SU-DHL-6 (cell line): ENCODE measurements around the gene UMAD1.

Experiments used
- EZH2phosphoT487 ChIP-seq: fragments of 200-600 bp; sonication (generic), shearing (Covaris generic); conservative IDR thresholded peaks from 2 replicates; pipeline ENCODE4 v1.6.1; 2018; ENCODE audit warnings: mild to moderate bottlenecking, antibody characterized with exemption, low read length, moderate library complexity, mixed read lengths
- TF ChIP-seq, protein P1 (sequence below): fragments of 200-600 bp; sonication (generic); IDR thresholded peaks from one replicate; pipeline ENCODE4 v1.5.1; 2017; ENCODE audit warnings: antibody characterized with exemption, mild to moderate bottlenecking, low read length, moderate library complexity; ENCODE audit not compliant: insufficient read depth, poor library complexity, severe bottlenecking

DNA sequence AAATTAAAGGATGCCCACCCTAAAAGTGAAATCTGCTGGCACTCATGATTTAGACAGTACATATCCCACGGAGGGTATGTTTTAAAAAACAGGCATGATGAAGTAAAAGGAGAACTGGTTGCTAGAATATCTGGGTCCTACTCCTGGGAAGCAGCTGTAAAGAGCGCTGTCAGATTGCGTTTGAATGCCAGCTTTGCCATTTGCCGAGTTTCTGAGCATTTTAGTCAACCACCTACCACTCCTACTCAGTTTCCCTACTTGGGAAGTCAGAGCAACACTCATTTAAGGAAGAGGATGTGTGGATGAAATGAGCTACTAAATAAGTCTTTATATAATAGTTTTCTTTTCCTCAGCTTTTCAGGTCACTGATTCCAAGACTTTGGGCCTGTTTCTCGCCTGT is 1.1 kb upstream of the UMAD1 start:
- TF ChIP-seq, protein P1, sequence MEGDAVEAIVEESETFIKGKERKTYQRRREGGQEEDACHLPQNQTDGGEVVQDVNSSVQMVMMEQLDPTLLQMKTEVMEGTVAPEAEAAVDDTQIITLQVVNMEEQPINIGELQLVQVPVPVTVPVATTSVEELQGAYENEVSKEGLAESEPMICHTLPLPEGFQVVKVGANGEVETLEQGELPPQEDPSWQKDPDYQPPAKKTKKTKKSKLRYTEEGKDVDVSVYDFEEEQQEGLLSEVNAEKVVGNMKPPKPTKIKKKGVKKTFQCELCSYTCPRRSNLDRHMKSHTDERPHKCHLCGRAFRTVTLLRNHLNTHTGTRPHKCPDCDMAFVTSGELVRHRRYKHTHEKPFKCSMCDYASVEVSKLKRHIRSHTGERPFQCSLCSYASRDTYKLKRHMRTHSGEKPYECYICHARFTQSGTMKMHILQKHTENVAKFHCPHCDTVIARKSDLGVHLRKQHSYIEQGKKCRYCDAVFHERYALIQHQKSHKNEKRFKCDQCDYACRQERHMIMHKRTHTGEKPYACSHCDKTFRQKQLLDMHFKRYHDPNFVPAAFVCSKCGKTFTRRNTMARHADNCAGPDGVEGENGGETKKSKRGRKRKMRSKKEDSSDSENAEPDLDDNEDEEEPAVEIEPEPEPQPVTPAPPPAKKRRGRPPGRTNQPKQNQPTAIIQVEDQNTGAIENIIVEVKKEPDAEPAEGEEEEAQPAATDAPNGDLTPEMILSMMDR = no peak
- TF ChIP-seq EZH2phosphoT487 = no peak
